Measurements from ENCODE around the gene FURIN. TPM values are rescaled to one million over a fixed set of nuclear protein-coding genes. Genes with fewer than 3 reads are reported as not detected.

Gene FURIN
- total and polyA plus RNA-seq, 9 of the 15 experiments (the other 6 are each of a cell fraction or from before 2014, with no cell fraction given): 0.92 to 99.9 (median 34.8) TPM

GRCh38 chr15:90901175-90902039 lies 33.0 kb downstream of the FURIN start (continued):
- TF ChIP-seq, protein P1, sequence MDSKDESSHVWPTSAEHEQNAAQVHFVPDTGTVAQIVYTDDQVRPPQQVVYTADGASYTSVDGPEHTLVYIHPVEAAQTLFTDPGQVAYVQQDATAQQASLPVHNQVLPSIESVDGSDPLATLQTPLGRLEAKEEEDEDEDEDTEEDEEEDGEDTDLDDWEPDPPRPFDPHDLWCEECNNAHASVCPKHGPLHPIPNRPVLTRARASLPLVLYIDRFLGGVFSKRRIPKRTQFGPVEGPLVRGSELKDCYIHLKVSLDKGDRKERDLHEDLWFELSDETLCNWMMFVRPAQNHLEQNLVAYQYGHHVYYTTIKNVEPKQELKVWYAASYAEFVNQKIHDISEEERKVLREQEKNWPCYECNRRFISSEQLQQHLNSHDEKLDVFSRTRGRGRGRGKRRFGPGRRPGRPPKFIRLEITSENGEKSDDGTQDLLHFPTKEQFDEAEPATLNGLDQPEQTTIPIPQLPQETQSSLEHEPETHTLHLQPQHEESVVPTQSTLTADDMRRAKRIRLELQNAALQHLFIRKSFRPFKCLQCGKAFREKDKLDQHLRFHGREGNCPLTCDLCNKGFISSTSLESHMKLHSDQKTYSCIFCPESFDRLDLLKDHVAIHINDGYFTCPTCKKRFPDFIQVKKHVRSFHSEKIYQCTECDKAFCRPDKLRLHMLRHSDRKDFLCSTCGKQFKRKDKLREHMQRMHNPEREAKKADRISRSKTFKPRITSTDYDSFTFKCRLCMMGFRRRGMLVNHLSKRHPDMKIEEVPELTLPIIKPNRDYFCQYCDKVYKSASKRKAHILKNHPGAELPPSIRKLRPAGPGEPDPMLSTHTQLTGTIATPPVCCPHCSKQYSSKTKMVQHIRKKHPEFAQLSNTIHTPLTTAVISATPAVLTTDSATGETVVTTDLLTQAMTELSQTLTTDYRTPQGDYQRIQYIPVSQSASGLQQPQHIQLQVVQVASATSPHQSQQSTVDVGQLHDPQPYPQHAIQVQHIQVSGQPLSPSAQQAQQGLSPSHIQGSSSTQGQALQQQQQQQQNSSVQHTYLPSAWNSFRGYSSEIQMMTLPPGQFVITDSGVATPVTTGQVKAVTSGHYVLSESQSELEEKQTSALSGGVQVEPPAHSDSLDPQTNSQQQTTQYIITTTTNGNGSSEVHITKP (IDR thresholded peaks at IDR 0.05; ENCODE audit: partially characterized antibody): peak; percentile 58
- TF ChIP-seq RBFOX2 (IDR thresholded peaks at IDR 0.05; ENCODE audit: low read depth, low read length) (no peak), HCFC1 (IDR thresholded peaks at IDR 0.05; ENCODE audit: low read depth, low read length) (no peak), KDM2B (CRISPR knock-in tag; IDR thresholded peaks at IDR 0.05) (no peak), ZFP1 (CRISPR knock-in tag; IDR thresholded peaks at IDR 0.05) (no peak), ZNF79 (CRISPR knock-in tag; IDR thresholded peaks at IDR 0.05; ENCODE audit: low read depth) (no peak), ATF1 (CRISPR knock-in tag; IDR thresholded peaks at IDR 0.05) (no peak), ATF1 (tag; IDR thresholded peaks at IDR 0.05) (peak; percentile 86), SAP30 (IDR thresholded peaks at IDR 0.05; ENCODE audit: borderline replicate concordance, insufficient read depth, low read depth, low read length, poor library complexity, severe bottlenecking) (no peak), ZNF695 (CRISPR knock-in tag; IDR thresholded peaks at IDR 0.05) (no peak), NFATC3 (IDR thresholded peaks at IDR 0.05) (peak; percentile 81; the same call in 1 of the 2 replicates), MEF2A (IDR thresholded peaks at IDR 0.05; ENCODE audit: control insufficient read depth, low read depth, low read length) (0 out of 2 replicates have a peak, but pooled peaks have one; percentile 32), RB1 (IDR thresholded peaks at IDR 0.05; ENCODE audit: low read depth) (peak; percentile 20; the same call in 1 of the 2 replicates), HDAC6 (IDR thresholded peaks at IDR 0.05; ENCODE audit: low read depth, low read length) (no peak), RNF2 (IDR thresholded peaks at IDR 0.05) (peak; percentile 96), ZBED1 (IDR thresholded peaks at IDR 0.05) (peak; percentile 92)
- TF ChIP-seq, protein P2, sequence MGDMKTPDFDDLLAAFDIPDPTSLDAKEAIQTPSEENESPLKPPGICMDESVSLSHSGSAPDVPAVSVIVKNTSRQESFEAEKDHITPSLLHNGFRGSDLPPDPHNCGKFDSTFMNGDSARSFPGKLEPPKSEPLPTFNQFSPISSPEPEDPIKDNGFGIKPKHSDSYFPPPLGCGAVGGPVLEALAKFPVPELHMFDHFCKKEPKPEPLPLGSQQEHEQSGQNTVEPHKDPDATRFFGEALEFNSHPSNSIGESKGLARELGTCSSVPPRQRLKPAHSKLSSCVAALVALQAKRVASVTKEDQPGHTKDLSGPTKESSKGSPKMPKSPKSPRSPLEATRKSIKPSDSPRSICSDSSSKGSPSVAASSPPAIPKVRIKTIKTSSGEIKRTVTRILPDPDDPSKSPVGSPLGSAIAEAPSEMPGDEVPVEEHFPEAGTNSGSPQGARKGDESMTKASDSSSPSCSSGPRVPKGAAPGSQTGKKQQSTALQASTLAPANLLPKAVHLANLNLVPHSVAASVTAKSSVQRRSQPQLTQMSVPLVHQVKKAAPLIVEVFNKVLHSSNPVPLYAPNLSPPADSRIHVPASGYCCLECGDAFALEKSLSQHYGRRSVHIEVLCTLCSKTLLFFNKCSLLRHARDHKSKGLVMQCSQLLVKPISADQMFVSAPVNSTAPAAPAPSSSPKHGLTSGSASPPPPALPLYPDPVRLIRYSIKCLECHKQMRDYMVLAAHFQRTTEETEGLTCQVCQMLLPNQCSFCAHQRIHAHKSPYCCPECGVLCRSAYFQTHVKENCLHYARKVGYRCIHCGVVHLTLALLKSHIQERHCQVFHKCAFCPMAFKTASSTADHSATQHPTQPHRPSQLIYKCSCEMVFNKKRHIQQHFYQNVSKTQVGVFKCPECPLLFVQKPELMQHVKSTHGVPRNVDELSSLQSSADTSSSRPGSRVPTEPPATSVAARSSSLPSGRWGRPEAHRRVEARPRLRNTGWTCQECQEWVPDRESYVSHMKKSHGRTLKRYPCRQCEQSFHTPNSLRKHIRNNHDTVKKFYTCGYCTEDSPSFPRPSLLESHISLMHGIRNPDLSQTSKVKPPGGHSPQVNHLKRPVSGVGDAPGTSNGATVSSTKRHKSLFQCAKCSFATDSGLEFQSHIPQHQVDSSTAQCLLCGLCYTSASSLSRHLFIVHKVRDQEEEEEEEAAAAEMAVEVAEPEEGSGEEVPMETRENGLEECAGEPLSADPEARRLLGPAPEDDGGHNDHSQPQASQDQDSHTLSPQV (IDR thresholded peaks at IDR 0.05): peak; percentile 82
- TF ChIP-seq, protein P3, sequence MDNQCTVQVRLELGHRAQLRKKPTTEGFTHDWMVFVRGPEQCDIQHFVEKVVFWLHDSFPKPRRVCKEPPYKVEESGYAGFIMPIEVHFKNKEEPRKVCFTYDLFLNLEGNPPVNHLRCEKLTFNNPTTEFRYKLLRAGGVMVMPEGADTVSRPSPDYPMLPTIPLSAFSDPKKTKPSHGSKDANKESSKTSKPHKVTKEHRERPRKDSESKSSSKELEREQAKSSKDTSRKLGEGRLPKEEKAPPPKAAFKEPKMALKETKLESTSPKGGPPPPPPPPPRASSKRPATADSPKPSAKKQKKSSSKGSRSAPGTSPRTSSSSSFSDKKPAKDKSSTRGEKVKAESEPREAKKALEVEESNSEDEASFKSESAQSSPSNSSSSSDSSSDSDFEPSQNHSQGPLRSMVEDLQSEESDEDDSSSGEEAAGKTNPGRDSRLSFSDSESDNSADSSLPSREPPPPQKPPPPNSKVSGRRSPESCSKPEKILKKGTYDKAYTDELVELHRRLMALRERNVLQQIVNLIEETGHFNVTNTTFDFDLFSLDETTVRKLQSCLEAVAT (IDR thresholded peaks at IDR 0.05): 0 out of 4 replicates have a peak, but pooled peaks of 1 of the 2 experiments have one; percentile 55

Measured in K562 (cell line).